Type B pancreatic cell (in vitro differentiated cells): Measurements from ENCODE around the gene FOXD4L5. TPM values are rescaled to one million over a fixed set of nuclear protein-coding genes. Genes with fewer than 3 reads are reported as not detected.
"Not testable (repeated sequence)": the region's sequence is repeated elsewhere in the genome, so short reads cannot be mapped to it uniquely, and the experiment has no call there.

ENCODE experiments used
- DNase-seq: peaks from one replicate; pipeline ENCODE4 v3.0.0; 2021; ENCODE audit warnings: mixed read lengths; ENCODE audit not compliant: unreplicated experiment; ENCODE audit errors: extremely low spot score
- H3K27ac Mint-ChIP-seq: 2 replicates; pipeline ENCODE4 v1.8.0; 2021; ENCODE audit warnings: mild to moderate bottlenecking, mixed read lengths
- H3K27me3 Mint-ChIP-seq: 2 replicates; pipeline ENCODE4 v1.8.0; 2021; ENCODE audit warnings: mixed read lengths
- H3K36me3 Mint-ChIP-seq: 2 replicates; pipeline ENCODE4 v1.8.0; 2021; ENCODE audit warnings: mixed read lengths
- H3K4me1 Mint-ChIP-seq: one replicate; pipeline ENCODE4 v1.8.0; 2021; ENCODE audit warnings: mixed read lengths; ENCODE audit not compliant: unreplicated experiment
- H3K4me3 Mint-ChIP-seq: 2 replicates; pipeline ENCODE4 v1.8.0; 2021; ENCODE audit warnings: mild to moderate bottlenecking, mixed read lengths
- H3K9me3 Mint-ChIP-seq: 2 replicates; pipeline ENCODE4 v1.8.0; 2021; ENCODE audit warnings: mixed read lengths
- long read RNA-seq: library from polyadenylated mRNA; unstranded; transcript quantifications from one replicate; pipeline ENCODE4 v2.0.0, GENCODE V29; 2020
- total RNA-seq: library from RNA; stranded (reverse); gene quantifications from 2 replicates; pipeline ENCODE4 v1.2.1, GENCODE V29; 2021; ENCODE audit warnings: low replicate concordance

FOXD4L5 gene
- 0.31 TPM in 1 of 2 replicates, not detected in the other for total RNA-seq
- long read RNA-seq: 0 reads

GRCh38 chr9:65285109-65285508, at the start of gene FOXD4L5:
Gene FOXD4L5 (minus strand): TSS chr9:65285209. CDS start chr9:65284377, 832 bp downstream.
- H3K4me3 Mint-ChIP-seq, H3K4me1 Mint-ChIP-seq: not testable (repeated sequence)

GRCh38 chr9:65283943-65284342, 1.1 kb downstream of the FOXD4L5 start:
- H3K4me3 Mint-ChIP-seq, H3K27ac Mint-ChIP-seq, H3K9me3 Mint-ChIP-seq, DNase-seq, H3K4me1 Mint-ChIP-seq, H3K27me3 Mint-ChIP-seq, H3K36me3 Mint-ChIP-seq: not testable (repeated sequence)

More at GRCh38 chr9:65285109-65285508, at the start of gene FOXD4L5:
- not testable (repeated sequence) for H3K36me3 Mint-ChIP-seq, DNase-seq, H3K9me3 Mint-ChIP-seq, H3K27me3 Mint-ChIP-seq, H3K27ac Mint-ChIP-seq

GRCh38 chr9:65282976-65283375, 2.0 kb downstream of the FOXD4L5 start:
- not testable (repeated sequence) for H3K36me3 Mint-ChIP-seq, H3K4me1 Mint-ChIP-seq, H3K27me3 Mint-ChIP-seq, H3K4me3 Mint-ChIP-seq, DNase-seq, H3K9me3 Mint-ChIP-seq, H3K27ac Mint-ChIP-seq
